Fibroblast of mammary gland (primary cell): ENCODE results near the gene BMP8B.
"Not testable (repeated sequence)": the region's sequence is repeated elsewhere in the genome, so short reads cannot be mapped to it uniquely, and the experiment has no call there.

Experiments used
- DNase-seq: peaks from one replicate; pipeline ENCODE4 v3.0.0-alpha.2; 2010; ENCODE audit warnings: low read depth
- H3K4me3 ChIP-seq: 2 replicates; pipeline ENCODE4 v1.5.1; 2011; ENCODE audit warnings: low read depth, mild to moderate bottlenecking, low read length, moderate library complexity; ENCODE audit not compliant: control insufficient read depth
- TF ChIP-seq, protein P1 (sequence below): conservative IDR thresholded peaks from 2 replicates; pipeline ENCODE4 v1.5.1; 2011; ENCODE audit warnings: low read depth, low read length, inconsistent platforms; ENCODE audit not compliant: control insufficient read depth, insufficient read depth

The BMP8B gene

DNA sequence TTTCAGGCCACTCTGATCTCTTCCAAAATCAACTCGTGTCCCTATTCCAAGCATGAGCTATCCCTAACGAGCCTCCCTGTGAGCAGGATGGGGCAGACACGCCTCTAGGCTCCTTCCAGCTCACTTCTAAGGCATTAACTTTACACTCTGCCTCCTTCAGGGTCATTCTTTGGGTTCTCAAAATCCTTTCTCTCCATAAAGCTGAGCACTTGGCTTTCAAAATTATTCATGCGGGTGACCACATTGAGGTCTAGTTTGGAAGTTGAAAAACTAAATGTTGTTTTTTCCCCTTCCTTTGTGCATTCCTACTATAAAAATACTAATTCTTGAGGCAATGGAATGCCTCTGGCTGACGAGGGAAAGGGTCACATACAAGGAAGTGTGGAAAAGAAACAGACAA is 33.5 kb upstream of the BMP8B start:
- TF ChIP-seq, protein P1, sequence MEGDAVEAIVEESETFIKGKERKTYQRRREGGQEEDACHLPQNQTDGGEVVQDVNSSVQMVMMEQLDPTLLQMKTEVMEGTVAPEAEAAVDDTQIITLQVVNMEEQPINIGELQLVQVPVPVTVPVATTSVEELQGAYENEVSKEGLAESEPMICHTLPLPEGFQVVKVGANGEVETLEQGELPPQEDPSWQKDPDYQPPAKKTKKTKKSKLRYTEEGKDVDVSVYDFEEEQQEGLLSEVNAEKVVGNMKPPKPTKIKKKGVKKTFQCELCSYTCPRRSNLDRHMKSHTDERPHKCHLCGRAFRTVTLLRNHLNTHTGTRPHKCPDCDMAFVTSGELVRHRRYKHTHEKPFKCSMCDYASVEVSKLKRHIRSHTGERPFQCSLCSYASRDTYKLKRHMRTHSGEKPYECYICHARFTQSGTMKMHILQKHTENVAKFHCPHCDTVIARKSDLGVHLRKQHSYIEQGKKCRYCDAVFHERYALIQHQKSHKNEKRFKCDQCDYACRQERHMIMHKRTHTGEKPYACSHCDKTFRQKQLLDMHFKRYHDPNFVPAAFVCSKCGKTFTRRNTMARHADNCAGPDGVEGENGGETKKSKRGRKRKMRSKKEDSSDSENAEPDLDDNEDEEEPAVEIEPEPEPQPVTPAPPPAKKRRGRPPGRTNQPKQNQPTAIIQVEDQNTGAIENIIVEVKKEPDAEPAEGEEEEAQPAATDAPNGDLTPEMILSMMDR, result no peak
- no peak overlapping the region for H3K4me3 ChIP-seq
- DNase-seq, result no peak

DNA sequence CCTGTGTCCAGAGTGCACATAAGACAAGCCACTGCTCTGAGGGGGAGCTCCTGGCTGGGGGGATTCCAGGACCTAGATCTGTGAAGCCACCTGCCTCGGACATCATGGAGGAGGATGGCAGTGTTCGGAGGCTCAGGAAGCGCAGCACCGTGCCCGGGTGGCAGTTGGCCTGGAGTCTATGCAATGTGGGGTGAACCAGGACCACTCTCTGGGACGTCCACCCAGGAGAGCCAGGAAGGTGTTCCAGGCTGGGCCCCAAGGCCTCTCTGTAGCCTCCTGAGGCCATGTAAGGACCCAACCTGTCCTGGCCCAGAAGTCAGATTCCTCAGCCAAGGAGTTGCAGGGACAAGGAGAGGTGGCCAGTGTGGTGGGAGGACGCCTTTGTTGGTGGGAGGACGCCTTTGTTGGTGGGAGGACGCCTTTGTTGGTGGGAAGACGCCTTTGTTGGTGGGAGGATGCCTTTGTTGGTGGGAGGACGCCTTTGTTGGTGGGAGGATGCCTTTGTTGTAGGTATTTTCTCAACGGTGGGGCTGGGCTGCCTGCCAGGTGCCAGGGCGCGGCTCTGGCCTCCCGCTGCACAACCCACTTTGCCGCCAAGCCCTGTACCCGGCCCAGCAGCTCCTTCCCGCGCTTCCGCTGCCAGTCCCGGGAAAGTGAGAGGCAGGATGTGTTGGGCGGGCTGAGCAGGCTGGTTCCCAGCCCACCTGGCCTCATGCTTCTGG is 30.6 kb upstream of the BMP8B start:
- DNase-seq, result no peak
- TF ChIP-seq, protein P1, result no peak
- no peak overlapping the region for H3K4me3 ChIP-seq

GRCh38 chr1:39818482-39818881 is 29.8 kb upstream of the BMP8B start:
- no peak for DNase-seq
- H3K4me3 ChIP-seq, result no peak overlapping the region
- TF ChIP-seq, protein P1, result no peak

- H3K4me3 ChIP-seq, result not testable (repeated sequence)
- DNase-seq, result peak; percentile 5
Observed at GRCh38 chr1:39817091-39817932, 28.6 kb upstream of the BMP8B start.

GRCh38 chr1:39816415-39817090 is 27.9 kb upstream of the BMP8B start:
- DNase-seq, result peak; percentile 91
- no peak overlapping the region for H3K4me3 ChIP-seq
- TF ChIP-seq, protein P1, result peak; percentile 87

DNA sequence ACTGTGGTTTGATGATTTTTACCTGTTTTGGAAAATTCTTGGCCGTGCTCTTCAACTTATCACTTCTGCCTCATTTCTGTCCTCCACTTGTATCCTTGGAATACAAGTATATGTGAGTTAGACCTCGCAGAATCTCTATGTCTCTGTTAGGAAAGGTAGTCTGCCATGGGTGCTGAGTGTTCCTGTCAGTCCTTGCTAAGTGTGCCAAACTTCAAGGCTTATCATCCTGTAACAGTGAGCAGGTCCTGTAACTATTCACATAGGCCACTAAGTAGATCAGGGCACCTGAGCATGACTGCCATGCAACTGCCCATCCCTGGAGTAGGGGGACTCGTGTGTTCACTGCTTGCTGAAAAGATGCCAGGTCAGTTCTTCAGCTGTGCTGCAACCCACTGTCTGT is 24.2 kb upstream of the BMP8B start:
- TF ChIP-seq, protein P1, result no peak

More for the DNA sequence above, 24.2 kb upstream of the BMP8B start:
- H3K4me3 ChIP-seq, result no peak overlapping the region
- no peak for DNase-seq
